Measurements from ENCODE around the gene UBXN10.

UBXN10 gene

DNA sequence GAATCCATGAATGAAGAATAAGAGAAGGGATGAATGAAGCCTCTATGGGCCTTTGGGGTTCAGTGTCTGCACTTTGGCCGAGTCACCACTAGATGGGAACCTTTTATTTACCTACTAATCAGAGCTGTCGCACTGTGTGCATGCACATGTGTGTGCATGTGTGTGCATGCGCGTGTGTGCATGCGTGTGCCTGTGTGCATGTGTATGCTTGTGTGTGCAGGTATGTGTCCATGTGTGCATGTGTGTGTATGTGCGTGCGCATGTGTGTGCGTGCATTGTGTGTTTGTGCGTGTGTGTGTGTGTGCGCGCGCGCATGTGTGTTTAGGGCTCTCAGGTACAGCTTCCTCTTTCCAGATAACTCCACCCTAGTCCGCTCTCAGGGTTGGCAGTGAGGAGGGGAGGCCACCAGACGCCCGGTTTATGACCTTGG lies 20.4 kb upstream of the UBXN10 start:
- Histone ChIP-seq H3F3A (ENCODE audit: insufficient read depth, low read length) (no peaks in the 10 kb centered on the region), H3K79me2 (ENCODE audit: low read length) (no peaks in the 10 kb centered on the region), H4K20me1 (ENCODE audit: insufficient read depth, low read length) (no peaks in the 10 kb centered on the region), H3K4me2 (ENCODE audit: low read depth, low read length) (no peak overlapping the region), H3K27ac (ENCODE audit: low read length) (no peak overlapping the region), H3K9ac (ENCODE audit: low read length) (no peak overlapping the region), H3K27me3 (replicated peaks; ENCODE audit: insufficient read depth, low read length) (peaks cover 95% of the 10 kb centered on the region), H3K36me3 (replicated peaks; ENCODE audit: insufficient read depth, low read length) (no peaks in the 10 kb centered on the region), H2AFZ (ENCODE audit: low read length) (no peak overlapping the region), H3K9me2 (replicated peaks; ENCODE audit: insufficient read depth, low read length) (no peaks in the 10 kb centered on the region), H3K4me1 (ENCODE audit: low read length) (no peaks in the 10 kb centered on the region), H3K9me3 (replicated peaks; ENCODE audit: insufficient read depth, low read length) (no peaks in the 10 kb centered on the region), H3K4me3 (ENCODE audit: low read length) (no peak overlapping the region)
- no peak for DNase-seq
- no peak for TF ChIP-seq EZH2 (optimal IDR thresholded peaks at IDR 0.05; ENCODE audit: low read depth, low read length)
- TF ChIP-seq EZH2phosphoT487 (IDR thresholded peaks at IDR 0.05; ENCODE audit: low read length): no peak
- TF ChIP-seq, protein P1, sequence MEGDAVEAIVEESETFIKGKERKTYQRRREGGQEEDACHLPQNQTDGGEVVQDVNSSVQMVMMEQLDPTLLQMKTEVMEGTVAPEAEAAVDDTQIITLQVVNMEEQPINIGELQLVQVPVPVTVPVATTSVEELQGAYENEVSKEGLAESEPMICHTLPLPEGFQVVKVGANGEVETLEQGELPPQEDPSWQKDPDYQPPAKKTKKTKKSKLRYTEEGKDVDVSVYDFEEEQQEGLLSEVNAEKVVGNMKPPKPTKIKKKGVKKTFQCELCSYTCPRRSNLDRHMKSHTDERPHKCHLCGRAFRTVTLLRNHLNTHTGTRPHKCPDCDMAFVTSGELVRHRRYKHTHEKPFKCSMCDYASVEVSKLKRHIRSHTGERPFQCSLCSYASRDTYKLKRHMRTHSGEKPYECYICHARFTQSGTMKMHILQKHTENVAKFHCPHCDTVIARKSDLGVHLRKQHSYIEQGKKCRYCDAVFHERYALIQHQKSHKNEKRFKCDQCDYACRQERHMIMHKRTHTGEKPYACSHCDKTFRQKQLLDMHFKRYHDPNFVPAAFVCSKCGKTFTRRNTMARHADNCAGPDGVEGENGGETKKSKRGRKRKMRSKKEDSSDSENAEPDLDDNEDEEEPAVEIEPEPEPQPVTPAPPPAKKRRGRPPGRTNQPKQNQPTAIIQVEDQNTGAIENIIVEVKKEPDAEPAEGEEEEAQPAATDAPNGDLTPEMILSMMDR (IDR thresholded peaks at IDR 0.05; ENCODE audit: low read length): peak; percentile 47

DNA sequence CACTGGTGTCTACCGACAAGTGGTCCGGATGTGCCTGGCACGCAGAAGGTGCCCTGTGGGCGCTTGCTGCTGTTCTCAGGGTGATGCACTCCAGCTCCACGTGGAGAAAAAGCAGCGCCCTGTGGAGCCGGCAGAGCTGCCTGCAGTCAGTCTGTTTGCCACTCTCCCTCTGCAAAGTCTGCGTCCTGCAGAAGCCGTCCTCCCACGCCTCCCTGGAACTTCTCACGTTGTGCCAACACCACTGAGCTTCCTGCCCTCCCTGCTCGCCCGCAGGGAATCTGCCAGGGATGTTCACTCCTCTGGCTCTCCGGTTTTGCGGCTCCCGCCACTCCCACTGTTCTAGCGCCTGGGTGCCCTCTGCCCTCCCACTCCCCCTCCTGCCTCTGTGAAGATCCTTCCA lies 19.8 kb upstream of the UBXN10 start:
- Histone ChIP-seq H3K9ac (ENCODE audit: low read length) (no peak overlapping the region), H2AFZ (ENCODE audit: low read length) (no peak overlapping the region), H3K4me3 (ENCODE audit: low read length) (no peak overlapping the region), H4K20me1 (ENCODE audit: insufficient read depth, low read length) (no peaks in the 10 kb centered on the region), H3K9me3 (replicated peaks; ENCODE audit: insufficient read depth, low read length) (no peaks in the 10 kb centered on the region), H3K79me2 (ENCODE audit: low read length) (no peaks in the 10 kb centered on the region), H3K36me3 (replicated peaks; ENCODE audit: insufficient read depth, low read length) (no peaks in the 10 kb centered on the region), H3K4me2 (ENCODE audit: low read depth, low read length) (no peak overlapping the region), H3K9me2 (replicated peaks; ENCODE audit: insufficient read depth, low read length) (no peaks in the 10 kb centered on the region), H3K4me1 (ENCODE audit: low read length) (no peaks in the 10 kb centered on the region), H3K27ac (ENCODE audit: low read length) (no peak overlapping the region), H3F3A (ENCODE audit: insufficient read depth, low read length) (no peaks in the 10 kb centered on the region), H3K27me3 (replicated peaks; ENCODE audit: insufficient read depth, low read length) (peaks cover 90% of the 10 kb centered on the region)
- TF ChIP-seq EZH2phosphoT487 (IDR thresholded peaks at IDR 0.05; ENCODE audit: low read length) (no peak), EZH2 (optimal IDR thresholded peaks at IDR 0.05; ENCODE audit: low read depth, low read length) (no peak)
- TF ChIP-seq, protein P1 (IDR thresholded peaks at IDR 0.05; ENCODE audit: low read length): no peak
- no peak for DNase-seq

GRCh38 chr1:20167126-20167525 lies 18.8 kb upstream of the UBXN10 start:
- Histone ChIP-seq H4K20me1 (ENCODE audit: insufficient read depth, low read length) (no peaks in the 10 kb centered on the region), H3K27me3 (replicated peaks; ENCODE audit: insufficient read depth, low read length) (peaks cover 86% of the 10 kb centered on the region), H2AFZ (ENCODE audit: low read length) (no peak overlapping the region), H3K79me2 (ENCODE audit: low read length) (no peaks in the 10 kb centered on the region), H3K9me2 (replicated peaks; ENCODE audit: insufficient read depth, low read length) (no peaks in the 10 kb centered on the region), H3K4me3 (ENCODE audit: low read length) (no peak overlapping the region), H3K9ac (ENCODE audit: low read length) (no peak overlapping the region), H3F3A (ENCODE audit: insufficient read depth, low read length) (no peaks in the 10 kb centered on the region), H3K4me1 (ENCODE audit: low read length) (no peaks in the 10 kb centered on the region), H3K36me3 (replicated peaks; ENCODE audit: insufficient read depth, low read length) (no peaks in the 10 kb centered on the region), H3K27ac (ENCODE audit: low read length) (no peak overlapping the region), H3K9me3 (replicated peaks; ENCODE audit: insufficient read depth, low read length) (no peaks in the 10 kb centered on the region), H3K4me2 (ENCODE audit: low read depth, low read length) (no peak overlapping the region)
- DNase-seq: no peak
- TF ChIP-seq, protein P1 (IDR thresholded peaks at IDR 0.05; ENCODE audit: low read length): no peak
- no peak for TF ChIP-seq EZH2phosphoT487 (IDR thresholded peaks at IDR 0.05; ENCODE audit: low read length)

Measured in MM.1S (cell line).